ENCODE data around the gene RALGAPA2. TPM values are rescaled to one million over a fixed set of nuclear protein-coding genes. Genes with fewer than 3 reads are reported as not detected.

RALGAPA2 gene
- total RNA-seq, 1 experiment from 2014 or later, result 13.4 TPM

GRCh38 chr20:20759132-20759531 is 46.7 kb upstream of the RALGAPA2 start:
- CTCF ChIA-PET, result no interaction called here
- ATAC-seq, result peak; percentile 38; the same call in 1 of the 2 replicates
- intact Hi-C loops (cut with micrococcal nuclease; ENCODE audit: unreplicated experiment), result no loop called here

GRCh38 chr20:20755674-20756319 is 43.4 kb upstream of the RALGAPA2 start:
- CTCF ChIA-PET, result no interaction called here
- intact Hi-C loops (cut with micrococcal nuclease; ENCODE audit: unreplicated experiment), result no loop called here
- Histone ChIP-seq H3K9me3 (ENCODE audit: control insufficient read depth, insufficient read depth, low read depth, low read length) (no peaks in the 10 kb centered on the region), H3K27ac (ENCODE audit: low read length) (no peak overlapping the region), H3K4me1 (ENCODE audit: control insufficient read depth, insufficient read depth, low read length) (no peaks in the 10 kb centered on the region), H3K27me3 (ENCODE audit: control insufficient read depth, insufficient read depth, low read length) (no peaks in the 10 kb centered on the region; the same call in 1 of the 2 replicates), H3K4me3 (ENCODE audit: low read depth in 2 of 2, low read length in 2 of 2) (no peak overlapping the region), H3K36me3 (ENCODE audit: control insufficient read depth, insufficient read depth, low read length) (no peaks in the 10 kb centered on the region)
- BruUV-seq (replicated peaks), result no TSS peak
- in situ Hi-C loops (cut with HindIII; ENCODE audit: low pct_unique_long_range_greater_than_20kb, low sequenced_read_pairs), result no loop called here
- POLR2A ChIA-PET, result no interaction called here
- ATAC-seq (no peak), DNase-seq (ENCODE audit: low read depth, low spot score) (no peak)
- no peak for TF ChIP-seq CTCF (IDR thresholded peaks at IDR 0.05)
- TF ChIP-seq SIN3A (IDR thresholded peaks at IDR 0.05; ENCODE audit: borderline replicate concordance, insufficient read depth, low read depth, low read length), result no peak
- no peak for TF ChIP-seq POLR2AphosphoS5 (IDR thresholded peaks at IDR 0.05; ENCODE audit: low read depth, low read length)
- TF ChIP-seq TCF7L2 (IDR thresholded peaks at IDR 0.05; ENCODE audit: low read depth, low read length), result no peak
- no peak for TF ChIP-seq REST (IDR thresholded peaks at IDR 0.05; ENCODE audit: insufficient read depth in 1 of 2, low read depth in 2 of 2, low read length in 1 of 2)

More at GRCh38 chr20:20759132-20759531, 46.7 kb upstream of the RALGAPA2 start:
- Histone ChIP-seq H3K36me3 (ENCODE audit: control insufficient read depth, insufficient read depth, low read length) (no peaks in the 10 kb centered on the region), H3K27me3 (ENCODE audit: control insufficient read depth, insufficient read depth, low read length) (no peaks in the 10 kb centered on the region; the same call in 1 of the 2 replicates), H3K4me3 (ENCODE audit: low read depth in 2 of 2, low read length in 2 of 2) (no peak overlapping the region), H3K9me3 (ENCODE audit: control insufficient read depth, insufficient read depth, low read depth, low read length) (no peaks in the 10 kb centered on the region), H3K4me1 (ENCODE audit: control insufficient read depth, insufficient read depth, low read length) (no peaks in the 10 kb centered on the region), H3K27ac (ENCODE audit: low read length) (no peak overlapping the region)
- in situ Hi-C loops (cut with HindIII; ENCODE audit: low pct_unique_long_range_greater_than_20kb, low sequenced_read_pairs), result no loop called here
- POLR2A ChIA-PET, result no interaction called here
- no TSS peak for BruUV-seq (replicated peaks)
- TF ChIP-seq POLR2AphosphoS5 (IDR thresholded peaks at IDR 0.05; ENCODE audit: low read depth, low read length) (no peak), SIN3A (IDR thresholded peaks at IDR 0.05; ENCODE audit: borderline replicate concordance, insufficient read depth, low read depth, low read length) (no peak), CTCF (IDR thresholded peaks at IDR 0.05) (no peak), TCF7L2 (IDR thresholded peaks at IDR 0.05; ENCODE audit: low read depth, low read length) (no peak), REST (IDR thresholded peaks at IDR 0.05; ENCODE audit: insufficient read depth in 1 of 2, low read depth in 2 of 2, low read length in 1 of 2) (no peak)
- DNase-seq (ENCODE audit: low read depth, low spot score), result no peak

All from Panc1 (cell line).